Measurements from ENCODE around the gene CHRNB4.

The CHRNB4 gene

GRCh38 chr15:78667578-78668236 is 26.7 kb upstream of the CHRNB4 start:
- Histone ChIP-seq H3K9me3 (ENCODE audit: control insufficient read depth, low read length) (no peaks in the 10 kb centered on the region), H3K4me3 (ENCODE audit: extremely low read depth, insufficient read depth, low read length, poor library complexity, severe bottlenecking) (no peak overlapping the region), H3K36me3 (ENCODE audit: control insufficient read depth, insufficient read depth, low read length) (no peaks in the 10 kb centered on the region), H3K27ac (ENCODE audit: low read depth, low read length, severe bottlenecking) (no peak overlapping the region), H3K4me1 (ENCODE audit: control insufficient read depth, insufficient read depth, low read length, poor library complexity, severe bottlenecking) (no peaks in the 10 kb centered on the region)
- 86 to 93% methylated on average over 6 to 8 of the region's 8 CpGs for WGBS, 2 experiments (ENCODE audit: insufficient coverage in 2 of 2)

GRCh38 chr15:78666010-78666409 is 25.0 kb upstream of the CHRNB4 start:
- H3K9me3 ChIP-seq (ENCODE audit: control insufficient read depth, low read length) = no peaks in the 10 kb centered on the region
- 80 to 100% methylated on average over 1 to 2 of the region's 6 CpGs for WGBS, 2 experiments (ENCODE audit: insufficient coverage in 2 of 2)
- H3K27ac ChIP-seq (ENCODE audit: low read depth, low read length, severe bottlenecking) = no peak overlapping the region

GRCh38 chr15:78663703-78664102 is 22.7 kb upstream of the CHRNB4 start:
- no peak overlapping the region for H3K4me3 ChIP-seq (ENCODE audit: extremely low read depth, insufficient read depth, low read length, poor library complexity, severe bottlenecking)
- no CpG with 5 or more reads among the region's 1 CpG for WGBS, 2 experiments (ENCODE audit: insufficient coverage in 2 of 2)
- no peaks in the 10 kb centered on the region for H3K36me3 ChIP-seq (ENCODE audit: control insufficient read depth, insufficient read depth, low read length)
- no peaks in the 10 kb centered on the region for H3K4me1 ChIP-seq (ENCODE audit: control insufficient read depth, insufficient read depth, low read length, poor library complexity, severe bottlenecking)
- H3K9me3 ChIP-seq (ENCODE audit: control insufficient read depth, low read length) = no peaks in the 10 kb centered on the region
- no peak overlapping the region for H3K27ac ChIP-seq (ENCODE audit: low read depth, low read length, severe bottlenecking)

More at GRCh38 chr15:78666010-78666409, 25.0 kb upstream of the CHRNB4 start:
- no peaks in the 10 kb centered on the region for H3K4me1 ChIP-seq (ENCODE audit: control insufficient read depth, insufficient read depth, low read length, poor library complexity, severe bottlenecking)
- no peaks in the 10 kb centered on the region for H3K36me3 ChIP-seq (ENCODE audit: control insufficient read depth, insufficient read depth, low read length)
- no peak overlapping the region for H3K4me3 ChIP-seq (ENCODE audit: extremely low read depth, insufficient read depth, low read length, poor library complexity, severe bottlenecking)

- Histone ChIP-seq H3K4me1 (ENCODE audit: control insufficient read depth, insufficient read depth, low read length, poor library complexity, severe bottlenecking) (no peaks in the 10 kb centered on the region), H3K4me3 (ENCODE audit: extremely low read depth, insufficient read depth, low read length, poor library complexity, severe bottlenecking) (no peak overlapping the region), H3K36me3 (ENCODE audit: control insufficient read depth, insufficient read depth, low read length) (no peaks in the 10 kb centered on the region), H3K9me3 (ENCODE audit: control insufficient read depth, low read length) (no peaks in the 10 kb centered on the region), H3K27ac (ENCODE audit: low read depth, low read length, severe bottlenecking) (no peak overlapping the region)
- WGBS, 2 experiments (ENCODE audit: insufficient coverage in 2 of 2) = 82% methylated on average over 5 of the region's 5 CpGs
Measured at GRCh38 chr15:78662028-78662427, 21.0 kb upstream of the CHRNB4 start.

GRCh38 chr15:78661001-78661400 is 20.0 kb upstream of the CHRNB4 start:
- WGBS, 2 experiments (ENCODE audit: insufficient coverage in 2 of 2) = 97% methylated on average over 19 of the region's 19 CpGs
- Histone ChIP-seq H3K36me3 (ENCODE audit: control insufficient read depth, insufficient read depth, low read length) (no peaks in the 10 kb centered on the region), H3K27ac (ENCODE audit: low read depth, low read length, severe bottlenecking) (no peak overlapping the region), H3K4me1 (ENCODE audit: control insufficient read depth, insufficient read depth, low read length, poor library complexity, severe bottlenecking) (no peaks in the 10 kb centered on the region), H3K9me3 (ENCODE audit: control insufficient read depth, low read length) (no peaks in the 10 kb centered on the region), H3K4me3 (ENCODE audit: extremely low read depth, insufficient read depth, low read length, poor library complexity, severe bottlenecking) (no peak overlapping the region)

GRCh38 chr15:78660584-78660983 is 19.6 kb upstream of the CHRNB4 start:
- no peak overlapping the region for H3K27ac ChIP-seq (ENCODE audit: low read depth, low read length, severe bottlenecking)
- 73 to 79% methylated on average over 7 to 9 of the region's 9 CpGs for WGBS, 2 experiments (ENCODE audit: insufficient coverage in 2 of 2)
- no peaks in the 10 kb centered on the region for H3K9me3 ChIP-seq (ENCODE audit: control insufficient read depth, low read length)
- H3K4me3 ChIP-seq (ENCODE audit: extremely low read depth, insufficient read depth, low read length, poor library complexity, severe bottlenecking) = no peak overlapping the region
- H3K36me3 ChIP-seq (ENCODE audit: control insufficient read depth, insufficient read depth, low read length) = no peaks in the 10 kb centered on the region
- H3K4me1 ChIP-seq (ENCODE audit: control insufficient read depth, insufficient read depth, low read length, poor library complexity, severe bottlenecking) = no peaks in the 10 kb centered on the region

- no peaks in the 10 kb centered on the region for H3K9me3 ChIP-seq (ENCODE audit: control insufficient read depth, low read length)
- no peaks in the 10 kb centered on the region for H3K4me1 ChIP-seq (ENCODE audit: control insufficient read depth, insufficient read depth, low read length, poor library complexity, severe bottlenecking)
- no peak overlapping the region for H3K4me3 ChIP-seq (ENCODE audit: extremely low read depth, insufficient read depth, low read length, poor library complexity, severe bottlenecking)
- no peak overlapping the region for H3K27ac ChIP-seq (ENCODE audit: low read depth, low read length, severe bottlenecking)
- H3K36me3 ChIP-seq (ENCODE audit: control insufficient read depth, insufficient read depth, low read length) = no peaks in the 10 kb centered on the region
Measured at GRCh38 chr15:78658823-78659222, 17.8 kb upstream of the CHRNB4 start.

GRCh38 chr15:78654272-78654671 is 13.3 kb upstream of the CHRNB4 start:
- WGBS, 2 experiments (ENCODE audit: insufficient coverage in 2 of 2) = 80 to 94% methylated on average over 2 to 3 of the region's 4 CpGs

GRCh38 chr15:78651930-78652615 is 11.1 kb upstream of the CHRNB4 start:
- no peaks in the 10 kb centered on the region for H3K9me3 ChIP-seq (ENCODE audit: control insufficient read depth, low read length)
- H3K27ac ChIP-seq (ENCODE audit: low read depth, low read length, severe bottlenecking) = no peak overlapping the region
- H3K4me1 ChIP-seq (ENCODE audit: control insufficient read depth, insufficient read depth, low read length, poor library complexity, severe bottlenecking) = no peaks in the 10 kb centered on the region
- no peaks in the 10 kb centered on the region for H3K36me3 ChIP-seq (ENCODE audit: control insufficient read depth, insufficient read depth, low read length)
- WGBS, 2 experiments (ENCODE audit: insufficient coverage in 2 of 2) = 92 to 100% methylated on average over 1 of the region's 1 CpG
- H3K4me3 ChIP-seq (ENCODE audit: extremely low read depth, insufficient read depth, low read length, poor library complexity, severe bottlenecking) = no peak overlapping the region

More at GRCh38 chr15:78654272-78654671, 13.3 kb upstream of the CHRNB4 start:
- H3K27ac ChIP-seq (ENCODE audit: low read depth, low read length, severe bottlenecking) = no peak overlapping the region
- no peaks in the 10 kb centered on the region for H3K36me3 ChIP-seq (ENCODE audit: control insufficient read depth, insufficient read depth, low read length)
- H3K9me3 ChIP-seq (ENCODE audit: control insufficient read depth, low read length) = no peaks in the 10 kb centered on the region
- H3K4me3 ChIP-seq (ENCODE audit: extremely low read depth, insufficient read depth, low read length, poor library complexity, severe bottlenecking) = no peak overlapping the region
- H3K4me1 ChIP-seq (ENCODE audit: control insufficient read depth, insufficient read depth, low read length, poor library complexity, severe bottlenecking) = no peaks in the 10 kb centered on the region

- Histone ChIP-seq H3K4me1 (ENCODE audit: control insufficient read depth, insufficient read depth, low read length, poor library complexity, severe bottlenecking) (no peaks in the 10 kb centered on the region), H3K4me3 (ENCODE audit: extremely low read depth, insufficient read depth, low read length, poor library complexity, severe bottlenecking) (no peak overlapping the region), H3K9me3 (ENCODE audit: control insufficient read depth, low read length) (no peaks in the 10 kb centered on the region), H3K27ac (ENCODE audit: low read depth, low read length, severe bottlenecking) (no peak overlapping the region), H3K36me3 (ENCODE audit: control insufficient read depth, insufficient read depth, low read length) (no peaks in the 10 kb centered on the region)
- 70 to 87% methylated on average over 3 of the region's 3 CpGs for WGBS, 2 experiments (ENCODE audit: insufficient coverage in 2 of 2)
Measured at GRCh38 chr15:78651007-78651406, 10.0 kb upstream of the CHRNB4 start.

GRCh38 chr15:78650022-78650421 is 9.0 kb upstream of the CHRNB4 start:
- no peak overlapping the region for H3K27ac ChIP-seq (ENCODE audit: low read depth, low read length, severe bottlenecking)
- 78 to 95% methylated on average over 4 of the region's 4 CpGs for WGBS, 2 experiments (ENCODE audit: insufficient coverage in 2 of 2)
- no peaks in the 10 kb centered on the region for H3K4me1 ChIP-seq (ENCODE audit: control insufficient read depth, insufficient read depth, low read length, poor library complexity, severe bottlenecking)
- H3K4me3 ChIP-seq (ENCODE audit: extremely low read depth, insufficient read depth, low read length, poor library complexity, severe bottlenecking) = no peak overlapping the region
- no peaks in the 10 kb centered on the region for H3K9me3 ChIP-seq (ENCODE audit: control insufficient read depth, low read length)
- H3K36me3 ChIP-seq (ENCODE audit: control insufficient read depth, insufficient read depth, low read length) = no peaks in the 10 kb centered on the region

All from mesodermal cell (in vitro differentiated cells).